Stimulated activated CD8-positive, alpha-beta memory T cell treated with anti-CD3 and anti-CD28 coated beads, Interleukin-12 subunit alpha, Interleukin-12 subunit beta, amount 100 ng/mL, for 1 hour (primary cell): ENCODE measurements around the gene ZNF143.
A peak's percentile ranks its signal among the peaks of the same experiment; 100 is the strongest.
"Not testable (repeated sequence)": the region's sequence is repeated elsewhere in the genome, so short reads cannot be mapped to it uniquely, and the experiment has no call there.

Experiments used
- DNase-seq: peaks from one replicate; pipeline ENCODE4 v3.0.0-alpha.2; 2020; ENCODE audit warnings: low read depth

The ZNF143 gene

GRCh38 chr11:9460322-9461062 lies at the start of gene ZNF143:
ZNF143 (plus strand) TSS chr11:9461012; CDS start chr11:9471309, 10,297 bp downstream.
- DNase-seq, result peak; percentile 100

DNA sequence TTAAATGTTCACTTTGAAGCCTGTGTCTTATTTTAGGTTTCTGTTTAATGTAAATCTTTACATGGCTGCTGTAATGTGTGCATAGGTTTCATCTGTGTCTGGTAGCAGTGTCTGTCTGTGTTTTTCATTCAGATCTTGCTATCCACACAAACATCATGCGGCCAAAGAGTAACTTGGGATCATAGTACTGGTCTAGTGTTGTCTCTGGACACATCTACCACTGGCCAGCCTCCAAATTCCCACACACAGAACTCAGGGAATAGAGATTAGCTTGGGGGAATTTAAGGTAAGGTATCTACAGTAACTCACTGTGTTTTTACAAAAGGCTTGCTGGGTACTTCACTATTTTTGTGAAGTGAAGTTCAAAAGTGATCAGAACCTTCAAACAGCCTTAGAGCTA lies 32.1 kb upstream of the ZNF143 start:
- DNase-seq, result no peak

GRCh38 chr11:9438611-9439010 lies 22.2 kb upstream of the ZNF143 start:
- no peak for DNase-seq

- DNase-seq, result no peak
Observed at GRCh38 chr11:9446230-9446629, 14.6 kb upstream of the ZNF143 start.

DNA sequence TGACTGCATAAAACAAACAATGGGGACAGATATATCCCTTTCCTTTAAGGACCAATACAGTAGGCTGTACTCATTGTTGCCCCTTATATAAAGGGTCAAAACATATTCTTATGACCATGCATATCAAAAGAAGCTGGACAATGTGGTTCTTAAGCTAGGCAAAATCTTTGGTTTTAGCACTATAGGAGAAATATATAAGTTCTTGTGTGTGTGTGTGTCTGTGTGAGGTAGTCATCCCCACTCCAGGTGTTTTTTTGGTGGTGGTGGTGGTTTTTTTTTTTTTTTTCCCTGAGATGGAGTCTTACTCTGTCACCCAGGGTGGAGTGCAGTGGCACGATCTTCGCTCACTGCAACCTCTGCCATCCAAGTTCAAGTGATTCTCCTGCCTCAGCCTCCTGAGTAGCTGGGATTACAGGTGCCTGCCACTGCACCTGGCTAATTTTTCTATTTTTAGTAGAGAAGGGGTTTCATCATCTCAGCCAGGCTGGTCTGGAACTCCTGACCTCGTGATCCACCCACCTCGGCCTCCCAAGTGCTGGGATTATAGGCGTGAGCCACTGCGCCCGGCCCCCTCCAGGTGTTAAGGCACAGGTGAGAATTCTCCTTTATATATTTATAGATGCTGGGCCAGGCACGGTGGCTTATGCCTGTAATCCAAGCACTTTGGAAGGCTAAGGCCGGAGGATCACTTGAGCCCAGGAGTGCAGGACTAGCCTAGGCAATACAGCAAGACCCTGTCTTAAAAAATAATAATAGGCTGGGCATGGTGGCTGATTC lies 12.0 kb upstream of the ZNF143 start:
- no peak for DNase-seq

- not testable (repeated sequence) for DNase-seq
Observed at GRCh38 chr11:9452023-9452422, 8.8 kb upstream of the ZNF143 start.

GRCh38 chr11:9455722-9456121 lies 5.1 kb upstream of the ZNF143 start:
- DNase-seq, result no peak

DNA sequence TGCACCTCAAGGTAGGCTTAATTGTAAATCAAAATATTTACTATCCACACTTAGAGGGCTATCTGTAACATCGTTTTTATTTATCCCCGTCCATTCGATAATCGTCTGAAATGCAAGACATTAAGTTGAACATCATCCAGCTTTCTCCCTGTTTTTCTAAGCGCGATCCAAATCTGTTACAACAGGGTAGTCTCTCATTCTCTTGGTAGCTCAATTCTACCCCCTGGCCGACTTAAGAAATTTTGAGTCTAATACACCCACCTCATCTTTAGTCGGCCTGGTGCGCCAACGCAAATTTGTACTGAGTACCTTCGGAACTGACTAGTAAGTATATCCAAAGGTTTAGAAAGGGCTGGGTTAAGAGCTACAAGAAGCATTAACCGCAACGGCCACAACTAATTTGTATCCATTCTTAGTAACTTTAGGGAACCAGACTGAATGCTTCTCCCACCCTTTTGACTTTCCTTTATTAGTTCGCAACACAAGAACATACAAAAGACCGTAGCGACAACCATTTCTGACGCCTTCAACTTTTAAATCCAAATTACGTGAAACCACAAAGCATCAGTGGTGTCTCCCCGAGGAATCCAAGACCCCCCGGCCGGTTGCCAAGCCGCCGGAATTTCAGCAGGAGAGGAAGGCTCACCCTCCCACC lies 1.0 kb upstream of the ZNF143 start:
- DNase-seq, result peak; percentile 5

GRCh38 chr11:9461063-9461759 lies 399 bp downstream of the ZNF143 start:
- peak; percentile 65 for DNase-seq

DNA sequence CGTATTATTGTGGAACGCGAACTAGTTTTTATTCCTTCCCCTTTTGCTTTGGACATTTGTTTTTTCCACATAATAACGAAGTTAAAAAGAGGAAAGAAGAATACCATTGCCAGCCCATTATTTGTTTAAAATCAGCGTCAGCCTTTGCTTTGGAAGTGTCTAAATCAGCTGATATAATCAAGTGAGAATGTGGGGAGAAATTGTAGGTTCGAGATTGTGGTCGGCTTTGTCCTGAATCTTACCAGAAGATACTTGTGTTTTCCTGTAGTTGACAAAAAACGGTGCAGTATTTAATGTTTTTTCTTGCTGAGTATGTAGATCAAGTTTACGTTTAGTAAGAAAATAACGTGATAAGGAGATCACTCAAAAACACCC lies 935 bp downstream of the ZNF143 start:
- DNase-seq, result no peak

GRCh38 chr11:9462172-9462799 lies 1.5 kb downstream of the ZNF143 start:
- DNase-seq, result no peak

DNA sequence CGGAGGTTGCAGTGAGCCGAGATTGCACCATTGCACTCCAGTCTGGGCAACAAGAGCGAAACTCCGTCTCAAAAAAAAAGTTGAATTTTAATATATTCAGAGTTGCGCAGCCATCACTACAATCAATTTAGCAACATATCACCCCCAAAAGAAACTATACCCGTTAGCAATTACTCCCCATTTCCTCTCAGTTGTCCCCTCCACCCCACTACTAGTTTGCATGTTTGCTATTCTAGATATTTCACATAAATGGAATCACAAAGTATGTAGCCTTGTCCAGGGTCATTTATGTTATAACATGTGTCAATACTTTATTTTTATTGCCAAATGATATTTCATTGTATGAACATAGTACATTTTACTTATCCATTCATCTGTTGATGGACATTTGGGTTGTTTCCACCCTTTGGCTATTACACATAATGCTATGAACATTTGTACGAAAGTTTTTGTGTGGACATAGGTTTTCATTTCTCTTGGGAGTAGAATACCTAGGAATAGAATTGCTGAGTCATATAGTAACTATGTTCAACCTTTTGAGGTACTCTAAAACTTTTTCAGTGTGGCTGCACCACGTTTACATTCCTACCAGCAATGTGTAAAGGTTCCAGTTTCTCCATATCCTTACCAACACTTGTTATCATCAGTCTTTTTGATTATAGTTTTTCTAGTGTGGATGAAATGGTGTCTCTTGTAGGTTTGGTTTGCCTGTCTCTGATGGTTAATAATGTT lies 2.2 kb downstream of the ZNF143 start:
- no peak for DNase-seq

- no peak for DNase-seq
Observed at GRCh38 chr11:9470765-9471164, 10.0 kb downstream of the ZNF143 start.

DNA sequence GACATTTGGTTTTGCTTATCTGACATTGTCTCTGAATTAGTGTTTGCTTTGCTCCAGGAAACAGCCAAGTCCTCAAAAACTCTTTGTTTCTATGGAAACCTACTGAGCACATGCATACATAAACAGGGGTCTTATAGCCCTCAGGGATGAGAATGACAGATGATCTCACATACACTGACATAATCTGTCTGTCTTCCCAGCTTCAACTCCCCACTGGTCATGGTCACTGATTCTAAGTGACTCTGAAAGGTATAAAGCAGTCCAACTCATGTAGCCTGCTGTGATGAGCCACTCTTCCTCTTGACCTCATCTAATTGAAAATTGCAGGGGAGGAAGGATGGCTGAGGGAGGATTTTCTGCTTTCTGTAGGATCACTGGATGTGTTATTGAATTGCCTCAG lies 12.6 kb downstream of the ZNF143 start:
- no peak for DNase-seq

DNA sequence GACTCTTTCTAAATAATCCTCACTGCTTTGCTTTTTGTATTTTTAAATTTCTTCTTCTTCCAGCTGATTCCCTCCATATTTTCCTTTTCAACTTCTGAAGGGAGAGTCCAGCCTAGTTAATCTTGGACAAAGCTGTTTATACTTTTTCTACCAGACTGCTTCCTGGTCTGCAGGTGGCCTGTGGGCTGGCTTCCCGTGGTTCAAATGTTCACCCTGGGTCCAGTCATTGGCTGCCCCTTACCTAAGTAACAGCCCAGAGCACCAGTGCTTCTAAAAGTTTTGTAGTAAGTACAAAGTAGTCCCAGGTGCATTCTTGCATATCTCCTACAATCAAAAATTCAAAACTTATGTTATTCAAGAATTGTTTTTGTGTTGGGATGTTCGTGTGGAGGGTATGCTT lies 19.1 kb downstream of the ZNF143 start:
- DNase-seq, result no peak

DNA sequence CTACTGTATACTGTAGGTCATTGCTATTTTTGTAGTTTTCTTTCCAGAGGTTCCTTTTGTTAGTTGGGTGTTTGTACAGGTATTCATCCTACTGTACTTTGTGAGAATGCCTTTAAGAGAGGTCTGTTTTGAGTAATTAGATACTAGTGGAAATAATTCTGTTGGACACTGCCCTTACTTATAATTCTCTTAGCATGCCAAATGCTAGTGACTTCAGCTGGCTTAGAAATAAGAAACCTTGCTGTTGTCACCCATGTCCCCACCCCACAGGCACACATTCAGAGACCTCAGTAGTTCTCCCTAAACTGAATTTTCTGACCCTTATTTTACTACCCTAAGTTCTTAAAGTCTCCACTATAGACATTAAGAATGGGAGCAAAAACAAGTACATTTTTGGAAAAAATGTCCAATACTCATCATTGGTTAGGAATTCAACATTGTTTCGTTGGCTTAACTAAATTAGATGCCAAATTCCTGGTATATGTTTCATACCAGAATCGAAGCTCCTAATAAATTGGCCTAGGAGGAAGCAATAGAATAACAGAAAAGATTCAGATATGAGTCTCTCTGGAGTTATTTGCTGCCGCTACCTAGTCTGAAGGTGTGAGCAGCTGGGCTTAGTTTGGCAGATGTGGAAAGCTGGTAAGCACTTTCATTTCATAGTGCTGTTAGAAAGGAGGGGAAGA lies 28.4 kb downstream of the ZNF143 start:
- DNase-seq, result no peak

GRCh38 chr11:9490376-9490775 lies 29.6 kb downstream of the ZNF143 start:
- DNase-seq, result no peak

- no peak for DNase-seq
Observed at GRCh38 chr11:9493492-9493891, 32.7 kb downstream of the ZNF143 start.

DNA sequence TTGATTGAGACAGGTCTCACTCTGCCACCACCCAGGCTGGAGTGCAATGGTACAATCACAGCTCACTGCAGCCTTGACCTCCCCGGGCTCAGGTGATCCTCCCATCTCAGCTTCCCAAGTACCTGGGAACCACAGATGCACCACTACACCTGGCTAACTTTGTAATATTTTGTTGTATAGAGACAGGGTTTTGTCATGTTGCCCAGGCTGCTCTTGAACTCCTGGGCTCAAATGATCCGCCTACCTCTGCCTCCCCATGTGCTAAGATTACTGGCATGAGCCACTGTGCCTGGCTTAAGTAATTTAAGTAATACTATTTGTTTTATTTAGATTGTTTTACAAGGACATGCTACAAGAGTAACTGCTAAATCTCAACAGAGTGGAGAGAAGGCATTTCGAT lies 33.5 kb downstream of the ZNF143 start:
- DNase-seq, result no peak

DNA sequence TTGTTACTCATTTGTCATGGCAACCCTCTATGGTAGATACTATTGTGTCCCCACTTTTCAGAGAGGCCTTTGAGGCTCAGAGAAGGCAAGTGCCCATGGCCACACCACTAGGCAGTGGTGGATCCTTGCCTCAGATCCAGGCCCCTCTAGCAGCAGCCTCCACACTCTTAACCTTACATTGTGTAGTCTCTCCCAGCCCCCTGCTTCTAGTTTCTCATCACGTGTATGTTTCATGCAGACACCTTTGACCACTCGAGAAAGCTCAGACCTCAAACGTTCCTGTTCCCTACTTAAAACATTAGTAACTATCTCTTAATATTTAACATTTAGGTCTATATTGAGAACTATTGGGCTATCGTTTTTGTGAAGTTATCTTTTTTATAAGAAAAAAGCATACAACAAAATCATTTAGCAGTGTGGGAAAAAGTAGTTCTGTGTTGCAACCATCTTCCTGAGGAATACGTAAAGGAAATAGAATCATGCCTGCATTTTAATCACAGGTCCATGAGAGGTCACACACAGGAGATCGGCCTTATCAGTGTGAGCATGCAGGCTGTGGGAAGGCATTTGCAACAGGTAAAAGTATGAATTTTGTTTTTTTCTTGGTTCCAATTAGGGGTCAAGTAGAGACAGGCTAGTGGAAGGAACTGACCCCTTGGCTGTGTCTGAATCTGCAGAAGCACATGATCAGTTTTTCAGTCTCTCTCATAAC lies 35.1 kb downstream of the ZNF143 start:
- DNase-seq, result no peak
